BLaER1 treated with 17β-estradiol and CSF1 and Interleukin-3, amounts not matched to agents 10 nM and 100 nM (cell line): ENCODE measurements around the gene AFG1L.
"Not testable (repeated sequence)": the region's sequence is repeated elsewhere in the genome, so short reads cannot be mapped to it uniquely, and the experiment has no call there.

Experiments used
- H3K27ac ChIP-seq, 11 experiments: shearing (Covaris generic); formaldehyde crosslinking; 2 replicates each; pipeline ENCODE4 v1.8.1; 2022
- H3K27me3 ChIP-seq, 11 experiments: shearing (Covaris generic); formaldehyde crosslinking; 2 replicates each; pipeline ENCODE4 v1.8.1; 2022
- H3K36me3 ChIP-seq, 11 experiments: shearing (Covaris generic); formaldehyde crosslinking; 2 replicates each; pipeline ENCODE4 v1.8.1; 2022
- H3K4me1 ChIP-seq, 10 experiments: shearing (Covaris generic); formaldehyde crosslinking; 2 replicates each; pipeline ENCODE4 v1.8.1; 2022
- H3K4me2 ChIP-seq, 11 experiments: shearing (Covaris generic); formaldehyde crosslinking; 2 replicates each; pipeline ENCODE4 v1.8.1; 2022
- H3K4me3 ChIP-seq, 10 experiments: shearing (Covaris generic); formaldehyde crosslinking; 2 replicates each; pipeline ENCODE4 v1.8.1; 2022
- H3K9ac ChIP-seq, 11 experiments: shearing (Covaris generic); formaldehyde crosslinking; 2 replicates each; pipeline ENCODE4 v1.8.1; 2022
- H3K9me3 ChIP-seq, 11 experiments: shearing (Covaris generic); formaldehyde crosslinking; replicated peaks in 1 of 11; 2 replicates each; pipeline ENCODE4 v1.8.1; 2022
- H4K20me1 ChIP-seq, 11 experiments: shearing (Covaris generic); formaldehyde crosslinking; 2 replicates each; pipeline ENCODE4 v1.8.1; 2022
- Cebpa-rat ChIP-seq, 11 experiments: shearing (Covaris generic); IDR thresholded peaks; 2 replicates each; pipeline ENCODE4 v1.8.1; 2022

AFG1L gene

GRCh38 chr6:108407904-108408827, 113.3 kb downstream of the AFG1L start:
- no peaks in the 10 kb centered on the region for H3K27me3 ChIP-seq
- H4K20me1 ChIP-seq: no peaks in the 10 kb centered on the region
- H3K9me3 ChIP-seq: peaks cover 23 to 48% (median 34%) of the 10 kb centered on the region in 11 experiments
- peaks cover 0 to 9% (median 0%) of the 10 kb centered on the region in 10 experiments; a peak in 6 of 20 replicates for H3K4me1 ChIP-seq
- no peak overlapping the region for H3K9ac ChIP-seq
- H3K27ac ChIP-seq: no peak overlapping the region
- peaks cover 0 to 45% (median 9%) of the 10 kb centered on the region in 11 experiments; a peak in 15 of 22 replicates for H3K36me3 ChIP-seq
- H3K4me3 ChIP-seq: no peak overlapping the region
- no peak overlapping the region for H3K4me2 ChIP-seq
- TF ChIP-seq Cebpa-rat (IDR thresholded peaks at IDR 0.05): peak in 4 of 11 experiments; percentile 22 to 43 (median 29); a peak in 2 of 22 replicates

GRCh38 chr6:108408861-108409260, 114.0 kb downstream of the AFG1L start:
- no peak overlapping the region for H3K9ac ChIP-seq
- no peak overlapping the region for H3K4me3 ChIP-seq
- peaks cover 0 to 45% (median 9%) of the 10 kb centered on the region in 11 experiments; a peak in 15 of 22 replicates for H3K36me3 ChIP-seq
- H3K4me2 ChIP-seq: no peak overlapping the region
- no peaks in the 10 kb centered on the region for H3K27me3 ChIP-seq
- H3K27ac ChIP-seq: no peak overlapping the region
- no peak for TF ChIP-seq Cebpa-rat (IDR thresholded peaks at IDR 0.05)
- H3K4me1 ChIP-seq: peaks cover 0 to 2% (median 0%) of the 10 kb centered on the region in 10 experiments; a peak in 3 of 20 replicates
- peaks cover 23 to 48% (median 34%) of the 10 kb centered on the region in 11 experiments for H3K9me3 ChIP-seq
- H4K20me1 ChIP-seq: no peaks in the 10 kb centered on the region

DNA sequence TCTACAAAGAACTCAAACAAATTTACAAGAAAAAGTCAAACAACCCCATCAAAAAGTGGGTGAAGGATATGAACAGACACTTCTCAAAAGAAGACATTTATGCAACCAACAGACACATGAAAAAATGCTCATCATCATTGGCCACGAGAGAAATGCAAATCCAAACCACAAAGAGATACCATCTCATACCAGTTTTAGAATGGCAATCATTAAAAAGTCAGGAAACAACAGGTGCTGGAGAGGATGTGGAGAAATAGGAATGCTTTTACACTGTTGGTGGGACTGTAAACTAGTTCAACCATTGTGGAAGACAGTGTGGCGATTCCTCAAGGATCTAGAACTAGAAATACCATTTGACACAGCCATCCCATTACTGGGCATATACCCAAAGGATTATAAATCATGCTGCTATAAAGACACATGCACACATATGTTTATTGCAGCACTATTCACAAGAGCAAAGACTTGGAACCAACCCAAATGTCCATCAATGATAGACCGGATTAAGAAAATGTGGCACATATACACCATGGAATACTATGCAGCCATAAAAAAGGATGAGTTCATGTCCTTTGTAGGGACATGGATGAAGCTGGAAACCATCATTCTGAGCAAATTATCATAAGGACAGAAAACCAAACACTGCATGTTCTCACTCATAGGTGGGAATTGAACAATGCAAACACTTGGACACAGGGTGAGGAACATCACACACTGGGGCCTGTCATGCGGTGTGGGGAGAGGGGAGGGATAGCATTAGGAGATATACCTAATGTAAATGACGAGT, 121.4 kb downstream of the AFG1L start:
- not testable (repeated sequence) for H3K4me1 ChIP-seq, H3K36me3 ChIP-seq, H3K27ac ChIP-seq, H4K20me1 ChIP-seq, H3K9ac ChIP-seq, H3K27me3 ChIP-seq, H3K4me3 ChIP-seq, H3K4me2 ChIP-seq
- H3K9me3 ChIP-seq: peaks cover 10 to 30% (median 16%) of the 10 kb centered on the region in 11 experiments

DNA sequence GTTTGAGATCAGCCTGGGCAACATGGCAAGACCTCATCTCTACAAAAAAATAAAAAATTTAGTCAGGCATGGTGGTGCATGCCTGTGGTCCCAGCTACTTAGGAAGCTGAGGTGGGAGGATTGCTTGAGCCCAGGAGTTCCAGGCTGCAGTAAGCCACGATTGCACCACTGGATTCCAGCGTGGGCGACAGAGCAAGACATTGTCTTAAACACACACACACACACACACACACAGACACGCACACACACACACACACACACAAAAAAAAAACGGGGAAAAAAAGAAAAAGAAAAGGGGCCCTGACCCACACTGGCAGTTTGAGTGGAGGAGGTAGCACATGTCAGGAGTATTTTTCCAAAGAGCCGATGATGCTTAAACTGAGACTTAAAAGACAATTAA, 122.2 kb downstream of the AFG1L start:
- no peak for TF ChIP-seq Cebpa-rat (IDR thresholded peaks at IDR 0.05)
- peaks cover 0 to 2% (median 0%) of the 10 kb centered on the region in 11 experiments; a peak in 4 of 22 replicates for H3K36me3 ChIP-seq
- no peaks in the 10 kb centered on the region for H3K27me3 ChIP-seq
- no peak overlapping the region for H3K4me3 ChIP-seq
- H3K9me3 ChIP-seq: peaks cover 2 to 22% (median 9%) of the 10 kb centered on the region in 11 experiments; a peak in 19 of 22 replicates
- no peaks in the 10 kb centered on the region for H3K4me1 ChIP-seq
- no peak overlapping the region for H3K4me2 ChIP-seq
- no peak overlapping the region for H3K27ac ChIP-seq
- H3K9ac ChIP-seq: no peak overlapping the region
- H4K20me1 ChIP-seq: no peaks in the 10 kb centered on the region

DNA sequence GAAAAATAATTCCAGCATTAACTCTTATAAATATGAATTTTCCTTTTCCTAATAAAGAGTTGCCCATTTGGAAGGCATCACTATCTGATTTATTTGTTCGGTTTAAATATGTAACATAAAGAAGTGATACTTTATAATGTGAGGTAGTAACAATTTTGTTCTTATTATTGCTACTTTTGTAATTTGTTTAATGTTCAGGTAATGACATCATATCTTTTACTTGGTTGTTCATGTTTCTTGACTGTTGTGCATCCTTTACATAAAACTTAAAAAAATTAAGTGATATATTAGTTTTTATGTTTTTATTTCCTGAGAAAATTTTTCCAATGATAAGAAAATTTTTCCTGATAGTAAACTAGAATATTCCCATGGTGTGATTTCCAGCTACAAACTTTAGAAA, 124.6 kb downstream of the AFG1L start:
- H3K27me3 ChIP-seq: no peaks in the 10 kb centered on the region
- no peaks in the 10 kb centered on the region for H4K20me1 ChIP-seq
- no peaks in the 10 kb centered on the region for H3K4me1 ChIP-seq
- H3K36me3 ChIP-seq: no peaks in the 10 kb centered on the region
- H3K27ac ChIP-seq: no peak overlapping the region
- peaks cover 0 to 9% (median 5%) of the 10 kb centered on the region in 11 experiments; a peak in 5 of 22 replicates for H3K9me3 ChIP-seq
- TF ChIP-seq Cebpa-rat (IDR thresholded peaks at IDR 0.05): no peak
- H3K4me3 ChIP-seq: no peak overlapping the region
- H3K9ac ChIP-seq: no peak overlapping the region
- no peak overlapping the region for H3K4me2 ChIP-seq

- no peak overlapping the region for H3K4me2 ChIP-seq
- H3K4me1 ChIP-seq: no peaks in the 10 kb centered on the region
- H3K27me3 ChIP-seq: no peaks in the 10 kb centered on the region
- no peak overlapping the region for H3K9ac ChIP-seq
- H3K36me3 ChIP-seq: no peaks in the 10 kb centered on the region
- TF ChIP-seq Cebpa-rat (IDR thresholded peaks at IDR 0.05): no peak
- no peak overlapping the region for H3K27ac ChIP-seq
- no peak overlapping the region for H3K4me3 ChIP-seq
- H3K9me3 ChIP-seq: peaks cover 0 to 6% (median 4%) of the 10 kb centered on the region in 11 experiments; a peak in 5 of 22 replicates
- H4K20me1 ChIP-seq: no peaks in the 10 kb centered on the region
Measured at GRCh38 chr6:108419934-108420609, 125.2 kb downstream of the AFG1L start.

DNA sequence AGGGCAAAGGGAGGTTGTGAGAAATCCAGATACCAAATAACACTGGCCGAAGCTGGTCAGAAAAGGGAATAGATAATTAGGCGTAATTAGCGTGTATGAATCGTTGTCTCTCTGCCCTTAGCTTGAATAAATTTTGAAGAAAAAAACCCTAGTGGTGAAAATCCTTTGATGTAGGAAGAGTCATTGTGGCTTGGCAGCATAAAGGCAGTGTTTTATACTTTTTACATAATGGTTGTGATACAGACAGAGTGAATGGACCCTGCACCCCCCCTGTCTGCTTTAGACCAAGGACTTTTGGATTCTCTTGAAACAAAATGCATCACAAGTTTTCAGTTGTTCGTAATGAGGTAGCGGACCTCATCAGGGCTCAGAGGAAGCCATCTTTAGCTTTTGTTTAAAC, 126.5 kb downstream of the AFG1L start:
- H3K9me3 ChIP-seq: no peaks in the 10 kb centered on the region
- H3K36me3 ChIP-seq: no peaks in the 10 kb centered on the region
- H3K9ac ChIP-seq: no peak overlapping the region
- TF ChIP-seq Cebpa-rat (IDR thresholded peaks at IDR 0.05): no peak
- H3K27me3 ChIP-seq: no peaks in the 10 kb centered on the region
- H3K4me1 ChIP-seq: no peaks in the 10 kb centered on the region
- no peaks in the 10 kb centered on the region for H4K20me1 ChIP-seq
- H3K27ac ChIP-seq: no peak overlapping the region
- no peak overlapping the region for H3K4me2 ChIP-seq
- H3K4me3 ChIP-seq: no peak overlapping the region

- no peaks in the 10 kb centered on the region for H3K4me1 ChIP-seq
- H3K9ac ChIP-seq: no peak overlapping the region
- 0 out of 22 replicates have a peak, but pooled peaks cover 0 to 2% (median 0%) of the 10 kb centered on the region in 11 experiments for H3K36me3 ChIP-seq
- peaks cover 0 to 3% (median 1%) of the 10 kb centered on the region in 11 experiments; a peak in 10 of 22 replicates for H3K9me3 ChIP-seq
- no peaks in the 10 kb centered on the region for H4K20me1 ChIP-seq
- H3K4me2 ChIP-seq: no peak overlapping the region
- H3K27me3 ChIP-seq: no peaks in the 10 kb centered on the region
- no peak overlapping the region for H3K27ac ChIP-seq
- no peak overlapping the region for H3K4me3 ChIP-seq
- no peak for TF ChIP-seq Cebpa-rat (IDR thresholded peaks at IDR 0.05)
Measured at GRCh38 chr6:108423982-108424705, 129.3 kb downstream of the AFG1L start.
